22Rv1 (cell line): ENCODE data around the gene OR8A1.

Experiments used
- ZFX ChIP-seq: fragments of 450-650 bp; IDR thresholded peaks from 2 replicates; pipeline ENCODE4 v1.6.1; 2017; ENCODE audit warnings: antibody characterized with exemption, borderline replicate concordance
- TF ChIP-seq, protein P1 (sequence below): fragments of 450-650 bp; IDR thresholded peaks from 2 replicates; pipeline ENCODE4 v1.5.1; 2017; ENCODE audit warnings: mild to moderate bottlenecking

DNA sequence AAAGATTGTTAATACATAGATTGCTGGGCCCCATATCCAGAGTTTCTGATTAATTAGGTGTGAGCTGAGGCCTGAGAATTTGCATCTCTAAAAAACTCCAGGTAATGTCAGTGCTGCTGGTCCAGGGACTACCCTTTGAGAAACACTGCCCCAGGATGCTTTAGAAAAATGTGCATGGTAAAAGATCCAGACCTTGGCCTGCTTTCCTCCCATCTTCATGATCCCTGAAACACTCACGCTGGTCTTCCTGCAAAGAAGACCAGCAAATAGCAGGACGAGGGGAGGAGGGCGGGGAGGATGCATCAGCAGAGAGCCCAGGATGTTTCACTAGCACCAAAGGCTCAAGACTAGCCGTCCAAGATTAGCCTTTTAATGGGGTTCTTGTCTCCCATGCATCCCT, at the start of gene OR8A1:
- TF ChIP-seq, protein P1, sequence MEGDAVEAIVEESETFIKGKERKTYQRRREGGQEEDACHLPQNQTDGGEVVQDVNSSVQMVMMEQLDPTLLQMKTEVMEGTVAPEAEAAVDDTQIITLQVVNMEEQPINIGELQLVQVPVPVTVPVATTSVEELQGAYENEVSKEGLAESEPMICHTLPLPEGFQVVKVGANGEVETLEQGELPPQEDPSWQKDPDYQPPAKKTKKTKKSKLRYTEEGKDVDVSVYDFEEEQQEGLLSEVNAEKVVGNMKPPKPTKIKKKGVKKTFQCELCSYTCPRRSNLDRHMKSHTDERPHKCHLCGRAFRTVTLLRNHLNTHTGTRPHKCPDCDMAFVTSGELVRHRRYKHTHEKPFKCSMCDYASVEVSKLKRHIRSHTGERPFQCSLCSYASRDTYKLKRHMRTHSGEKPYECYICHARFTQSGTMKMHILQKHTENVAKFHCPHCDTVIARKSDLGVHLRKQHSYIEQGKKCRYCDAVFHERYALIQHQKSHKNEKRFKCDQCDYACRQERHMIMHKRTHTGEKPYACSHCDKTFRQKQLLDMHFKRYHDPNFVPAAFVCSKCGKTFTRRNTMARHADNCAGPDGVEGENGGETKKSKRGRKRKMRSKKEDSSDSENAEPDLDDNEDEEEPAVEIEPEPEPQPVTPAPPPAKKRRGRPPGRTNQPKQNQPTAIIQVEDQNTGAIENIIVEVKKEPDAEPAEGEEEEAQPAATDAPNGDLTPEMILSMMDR = no peak
- TF ChIP-seq ZFX = no peak
